K562 (cell line): ENCODE measurements around the gene SAP25. TPM values are rescaled to one million over a fixed set of nuclear protein-coding genes. Genes with fewer than 3 reads are reported as not detected.

Experiments
- CHCHD3 ChIP-seq: fragments of 250-450 bp; sonication (Bioruptor Pico); IDR thresholded peaks from 2 replicates; pipeline ENCODE4 v2.1.2; 2022; ENCODE audit warnings: mild to moderate bottlenecking
- DEAF1 ChIP-seq: fragments of 450-650 bp; formaldehyde crosslinking; IDR thresholded peaks from 2 replicates; pipeline ENCODE4 v1.4.0; 2020; ENCODE audit warnings: mild to moderate bottlenecking, moderate library complexity
- DIDO1 ChIP-seq: fragments of 450-650 bp; IDR thresholded peaks from 2 replicates; pipeline ENCODE4 v1.6.1; 2016; ENCODE audit warnings: low read depth, missing biosample characterization, missing genetic modification characterization
- IRF9 ChIP-seq: fragments of 450-650 bp; IDR thresholded peaks from 2 replicates; pipeline ENCODE4 v1.6.1; 2016; ENCODE audit warnings: missing biosample characterization, missing genetic modification characterization
- KAT7 ChIP-seq: sonication (generic); formaldehyde crosslinking; IDR thresholded peaks from 2 replicates; pipeline ENCODE4 v1.8.0; 2022; ENCODE audit warnings: missing genetic modification reagents, mild to moderate bottlenecking, borderline replicate concordance
- NFE2L1 ChIP-seq: fragments of 450-650 bp; IDR thresholded peaks from 2 replicates; pipeline ENCODE4 v1.6.1; 2016; ENCODE audit warnings: missing genetic modification characterization, low read depth, mild to moderate bottlenecking, missing compliant biosample characterization, moderate library complexity, borderline replicate concordance
- POLR2AphosphoS2 ChIP-seq: IDR thresholded peaks from 2 replicates; pipeline ENCODE4 v1.6.1; 2012; ENCODE audit warnings: low read length, improper control_type of control experiment
- POLR2B ChIP-seq: fragments of 450-650 bp; IDR thresholded peaks from 2 replicates; pipeline ENCODE4 v1.6.1; 2018; ENCODE audit warnings: low read depth; ENCODE audit not compliant: partially characterized antibody
- SNAPC5 ChIP-seq: fragments of 250-450 bp; sonication (Bioruptor Pico); IDR thresholded peaks from 2 replicates; pipeline ENCODE4 v1.8.0; 2021; ENCODE audit warnings: moderate library complexity, mild to moderate bottlenecking, inconsistent platforms
- TRIM25 ChIP-seq: fragments of 450-650 bp; IDR thresholded peaks from 2 replicates; pipeline ENCODE4 v1.7.0; 2016; ENCODE audit warnings: borderline replicate concordance
- TSC22D4 ChIP-seq: fragments of 450-650 bp; IDR thresholded peaks from 2 replicates; pipeline ENCODE4 v1.6.1; 2016; ENCODE audit warnings: missing genetic modification characterization, missing biosample characterization, control low read depth
- USF2 ChIP-seq: sonication (generic); formaldehyde crosslinking; IDR thresholded peaks from 2 replicates; pipeline ENCODE4 v1.5.0; 2020; ENCODE audit warnings: missing genetic modification reagents
- XRCC4 ChIP-seq: IDR thresholded peaks from one replicate; pipeline ENCODE4 v1.6.1; 2011; ENCODE audit not compliant: insufficient read depth, insufficient read length; ENCODE audit errors: extremely low read depth
- ZNF124 ChIP-seq: sonication (generic); formaldehyde crosslinking; IDR thresholded peaks from 2 replicates; pipeline ENCODE4 v1.8.1; 2022; ENCODE audit warnings: missing genetic modification reagents
- ZNF134 ChIP-seq: fragments of 250-450 bp; sonication (Bioruptor Pico); conservative IDR thresholded peaks from 2 replicates; pipeline ENCODE4 v1.4.0; 2020
- ZNF592 ChIP-seq: fragments of 450-650 bp; IDR thresholded peaks from 2 replicates; pipeline ENCODE4 v1.6.1; 2017; ENCODE audit warnings: antibody characterized with exemption, mild to moderate bottlenecking
- ZNF75A ChIP-seq: fragments of 450-650 bp; formaldehyde crosslinking; IDR thresholded peaks from 2 replicates; pipeline ENCODE4 v1.4.0; 2020; ENCODE audit warnings: mild to moderate bottlenecking
- polyA plus RNA-seq, 8 experiments: library from polyadenylated mRNA; depleted of rRNA in 4 of 8; stranded (reverse) in 5 of 8; unstranded in 3 of 8; fragments of >200 nt; fragmentation: Nextera tagmentation in 2 of 8; fragmentation: Illumina TruSeq in 1 of 8; extraction: Ambion mirVana in 2 of 8; extraction: Trizol in 1 of 8; gene quantifications; 2 replicates each; pipeline versions ENCODE4 v1.2.1 to v1.2.3, GENCODE V29; 2011 to 2014; ENCODE audit warnings: inconsistent platforms in 1 of 8, missing spikeins in 1 of 8
- total RNA-seq, 7 experiments: library from RNA; depleted of rRNA in 6 of 7; stranded (reverse); fragments of >200 nt in 6 of 7; fragmentation: Illumina TruSeq in 2 of 7; extraction: Trizol in 2 of 7; gene quantifications; 2 replicates each; pipeline versions ENCODE4 v1.2.1 to v1.2.3, GENCODE V29; 2011 to 2021; ENCODE audit warnings: low replicate concordance in 1 of 7

SAP25 gene
- total and polyA plus RNA-seq, 9 of the 15 experiments (the other 6 are each of a cell fraction or from before 2014, with no cell fraction given): 0.13 to 5.3 (median 0.78) TPM; not detected in 1

- no peak for TF ChIP-seq USF2
- no peak for TF ChIP-seq KAT7 (CRISPR knock-in tag)
- no peak for TF ChIP-seq DIDO1 (tag)
- TF ChIP-seq POLR2AphosphoS2: no peak
- no peak for TF ChIP-seq ZNF592
- no peak for TF ChIP-seq SNAPC5 (CRISPR knock-in tag)
- TF ChIP-seq NFE2L1: no peak
- no peak for TF ChIP-seq ZNF75A (CRISPR knock-in tag)
- TF ChIP-seq TRIM25: peak; percentile 32; the same call in 1 of the 2 replicates
- no peak for TF ChIP-seq CHCHD3 (CRISPR knock-in tag)
- TF ChIP-seq ZNF124 (CRISPR knock-in tag): no peak
- peak; percentile 97 for TF ChIP-seq TSC22D4 (tag)
- TF ChIP-seq POLR2B: peak; percentile 73
- TF ChIP-seq ZNF134 (CRISPR knock-in tag): no peak
- no peak for TF ChIP-seq XRCC4
- TF ChIP-seq DEAF1: no peak
- no peak for TF ChIP-seq IRF9 (tag)
These were observed 7.0 kb upstream of the SAP25 start (continued) for GRCh38 chr7:100580466-100581283.
